Heart right ventricle (tissue), 16 donors: ENCODE data around the gene ZFP28. TPM values are rescaled to one million over a fixed set of nuclear protein-coding genes. Genes with fewer than 3 reads are reported as not detected.

ENCODE experiments used
- ATAC-seq, 8 donors: fragments of 200-7000 bp; cut with Tn5 transposase; one replicate each; pipeline ENCODE4 v1.9.1; 2020; ENCODE audit warnings: mild to moderate bottlenecking in 8 of 8, moderate library complexity in 8 of 8, moderate number of reproducible peaks in 1 of 8
- DNase-seq, 2 donors: peaks; one replicate each; pipeline ENCODE4 v3.0.0-alpha.2; 2020
- H3K27ac ChIP-seq, 10 donors: fragments of 200-600 bp; sonication (generic) in 2 of 10; one replicate each; pipeline versions ENCODE4 v1.5.0 to v1.8.0; 2020 to 2022; ENCODE audit warnings: mild to moderate bottlenecking in 3 of 10
- H3K27me3 ChIP-seq, 7 donors: fragments of 200-600 bp; one replicate each; pipeline ENCODE4 v1.8.0; 2021 to 2022; ENCODE audit warnings: mild to moderate bottlenecking in 2 of 7
- H3K36me3 ChIP-seq, 9 donors: fragments of 200-600 bp; sonication (generic) in 1 of 9; one replicate each; pipeline versions ENCODE4 v1.5.0 to v1.8.0; 2020 to 2022; ENCODE audit warnings: mild to moderate bottlenecking in 2 of 9
- H3K4me1 ChIP-seq, 9 donors: fragments of 200-600 bp; sonication (generic) in 1 of 9; one replicate each; pipeline versions ENCODE4 v1.5.0 to v1.8.0; 2020 to 2022; ENCODE audit warnings: mild to moderate bottlenecking in 4 of 9
- H3K4me3 ChIP-seq, 10 donors: fragments of 200-600 bp; sonication (generic) in 2 of 10; one replicate each; pipeline versions ENCODE4 v1.5.0 to v1.8.0; 2020 to 2022; ENCODE audit warnings: mild to moderate bottlenecking in 7 of 10, moderate library complexity in 2 of 10
- H3K9me3 ChIP-seq, 11 donors: fragments of 200-600 bp in 10 of 11; sonication (generic) in 2 of 11; one replicate each; pipeline versions ENCODE4 v1.5.0 to v1.8.0; 2013 to 2022; ENCODE audit warnings: mild to moderate bottlenecking in 2 of 11, control low read depth in 1 of 11, moderate library complexity in 1 of 11
- WGBS, 2 donors: extraction: QIAGEN DNeasy Blood & Tissue Kit; methylation state at CpG; one replicate each; pipeline ENCODE4 v1.1.7; 2013; ENCODE audit warnings: inconsistent platforms in 1 of 2; 5-methylcytosine and 5-hydroxymethylcytosine counted together
- intact Hi-C, 10 donors: fragments of 100-400 bp; cut with DNase I; formaldehyde crosslinking; loops; one replicate each; pipeline versions ENCODE4 v1.11.1 to v1.14.2; 2022
- polyA plus RNA-seq, 2 donors: library from polyadenylated mRNA; stranded (reverse); fragments of 200-250 nt; gene quantifications; one replicate each; pipeline ENCODE4 v1.2.3, GENCODE V29; 2013
- total RNA-seq, 10 donors: library from RNA; stranded (reverse); fragmentation: NEBNext Ultra II Directional in 3 of 10; extraction: Animal tissue kit (Norgen Biotek cat#: 25700) in 3 of 10; gene quantifications; one replicate each; pipeline versions ENCODE4 v1.2.1 to v1.2.4, GENCODE V29; 2021 to 2023
- TF ChIP-seq, protein P1 (sequence below), 9 donors: fragments of 200-600 bp; sonication (generic) in 2 of 9; IDR thresholded peaks; one replicate each; pipeline versions ENCODE4 v1.5.0 to v1.8.0; 2021 to 2022; ENCODE audit warnings: antibody characterized with exemption in 9 of 9, mild to moderate bottlenecking in 5 of 9, moderate library complexity in 1 of 9
- donor health status: Arrhythmogenic right ventricular cardiomyopathy.
- donor health status: ischemic (EF 13 %, LVEDD 7.1; RV severe dilation, severe dysfunction).
- donor health status: healthy with polysubstance abuse.
- donor health status: DM: no; HTN: yes; CAD: no.
- donor health status: DM: no; HTN: no; CAD: no.
- donor health status: ischemic (EF 25% LVEDD 6.9; RV normal size, moderate dysfunction).
- donor health status: ischemic (EF 25% LVEDD 5.7; RV mildly dilated, moderate dysfunction).
- donor health status: healthy.
- donor health status: DM: yes; HTN: yes; CAD: no.
- donor health status: Ischemic cardiomyopathy.
- donor health status: ischemic (EF 35%, LVEDD 5.7; RV mildly dilated, moderate dysfunction).
- donor health status: nonischemic (EF 11% LVEDD 7.7; RV severe dilation, severe dysfunction).
- donor health status: DM: yes; HTN: yes; CAD: no.
- donor health status: PGD.
- donor health status: ischemic (EF 29% LVEDD 5.4; RV normal size, mild dysfunction).
- donor health status: nonischemic (EF 23%, LVEDD 6.1; RV moderate dilation, normal function).

ZFP28 gene
- total and polyA plus RNA-seq, 12 donors, result 4.1 to 9.1 (median 6.6) TPM

DNA sequence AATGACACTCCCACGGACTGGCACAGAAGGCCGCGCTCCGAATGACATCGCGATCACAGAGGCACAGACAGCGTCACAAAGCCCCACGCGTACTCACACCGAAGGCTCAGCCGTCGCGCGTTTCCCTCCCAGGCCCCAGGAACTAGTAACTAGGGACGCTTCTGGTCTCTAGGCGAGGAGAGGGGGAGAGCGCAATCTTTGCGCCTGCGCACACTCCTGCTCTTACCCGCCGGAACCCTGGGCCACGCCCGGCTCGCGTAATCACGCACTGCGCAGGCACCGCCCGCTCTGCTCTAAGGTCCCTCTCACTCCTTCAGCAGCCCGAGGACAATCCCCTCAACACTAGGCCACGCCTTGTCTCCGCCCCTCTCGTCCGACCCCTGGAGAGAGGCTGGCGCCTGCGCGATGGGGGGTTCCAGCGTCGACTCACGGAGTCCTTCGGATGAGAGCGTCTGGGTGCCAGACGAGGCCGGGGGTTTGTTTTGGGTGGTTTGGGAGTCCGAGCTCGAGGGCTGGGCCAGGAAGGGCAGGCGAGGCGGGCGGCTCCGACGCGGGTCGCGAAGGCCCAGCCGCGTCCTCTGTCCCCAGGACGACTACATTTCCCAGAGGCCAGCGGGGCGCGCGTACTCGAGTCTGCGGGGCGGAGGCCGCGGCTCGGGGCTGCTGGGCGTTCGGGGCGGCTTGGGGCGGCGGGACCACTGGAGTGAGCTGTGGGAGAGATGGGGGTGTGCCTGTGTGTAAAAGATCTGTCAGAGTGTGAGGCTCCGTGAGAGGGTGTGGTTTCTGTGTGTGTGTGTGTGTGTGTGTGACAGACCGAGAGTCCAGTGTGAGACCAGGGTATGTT is 31.1 kb upstream of the ZFP28 start, which contains the start of gene ZNF471:
TSS of gene ZNF471 (plus strand) at position 410 of the 844 bp plus-strand sequence. CDS start 3,717 bp downstream, outside the sequence.
- TF ChIP-seq, protein P1, sequence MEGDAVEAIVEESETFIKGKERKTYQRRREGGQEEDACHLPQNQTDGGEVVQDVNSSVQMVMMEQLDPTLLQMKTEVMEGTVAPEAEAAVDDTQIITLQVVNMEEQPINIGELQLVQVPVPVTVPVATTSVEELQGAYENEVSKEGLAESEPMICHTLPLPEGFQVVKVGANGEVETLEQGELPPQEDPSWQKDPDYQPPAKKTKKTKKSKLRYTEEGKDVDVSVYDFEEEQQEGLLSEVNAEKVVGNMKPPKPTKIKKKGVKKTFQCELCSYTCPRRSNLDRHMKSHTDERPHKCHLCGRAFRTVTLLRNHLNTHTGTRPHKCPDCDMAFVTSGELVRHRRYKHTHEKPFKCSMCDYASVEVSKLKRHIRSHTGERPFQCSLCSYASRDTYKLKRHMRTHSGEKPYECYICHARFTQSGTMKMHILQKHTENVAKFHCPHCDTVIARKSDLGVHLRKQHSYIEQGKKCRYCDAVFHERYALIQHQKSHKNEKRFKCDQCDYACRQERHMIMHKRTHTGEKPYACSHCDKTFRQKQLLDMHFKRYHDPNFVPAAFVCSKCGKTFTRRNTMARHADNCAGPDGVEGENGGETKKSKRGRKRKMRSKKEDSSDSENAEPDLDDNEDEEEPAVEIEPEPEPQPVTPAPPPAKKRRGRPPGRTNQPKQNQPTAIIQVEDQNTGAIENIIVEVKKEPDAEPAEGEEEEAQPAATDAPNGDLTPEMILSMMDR (IDR thresholded peaks at IDR 0.05), result no peak
- H3K4me1 ChIP-seq, result peaks cover 0 to 17% (median 11%) of the 10 kb centered on the region in 9 donors
- intact Hi-C loops, result loop anchor here in 4 of 10 donors (1.0 to 10.0 kb wide), 6 partner anchors 29 to 103 kb away; partner anchors contain the start of genes ZFP28 (in 3 of the 4), ZNF470 (in 1 of the 4) and ZNF583 (in 1 of the 4)
- peak; percentile 99 for DNase-seq
- peaks cover 0 to 15% (median 3%) of the 10 kb centered on the region in 9 donors for H3K36me3 ChIP-seq
- WGBS, 2 donors, result 0 to 1% methylated on average over 74 of the region's 74 CpGs
- peak; percentile 100 for ATAC-seq
- H3K27me3 ChIP-seq, result no peaks in the 10 kb centered on the region
- H3K9me3 ChIP-seq, result peaks cover 0 to 76% (median 6%) of the 10 kb centered on the region in 11 donors
- peak within 1 kb of the TSS; percentile 93 to 99 (median 98) for H3K27ac ChIP-seq
- peak within 1 kb of the TSS; percentile 48 to 85 (median 71) for H3K4me3 ChIP-seq

DNA sequence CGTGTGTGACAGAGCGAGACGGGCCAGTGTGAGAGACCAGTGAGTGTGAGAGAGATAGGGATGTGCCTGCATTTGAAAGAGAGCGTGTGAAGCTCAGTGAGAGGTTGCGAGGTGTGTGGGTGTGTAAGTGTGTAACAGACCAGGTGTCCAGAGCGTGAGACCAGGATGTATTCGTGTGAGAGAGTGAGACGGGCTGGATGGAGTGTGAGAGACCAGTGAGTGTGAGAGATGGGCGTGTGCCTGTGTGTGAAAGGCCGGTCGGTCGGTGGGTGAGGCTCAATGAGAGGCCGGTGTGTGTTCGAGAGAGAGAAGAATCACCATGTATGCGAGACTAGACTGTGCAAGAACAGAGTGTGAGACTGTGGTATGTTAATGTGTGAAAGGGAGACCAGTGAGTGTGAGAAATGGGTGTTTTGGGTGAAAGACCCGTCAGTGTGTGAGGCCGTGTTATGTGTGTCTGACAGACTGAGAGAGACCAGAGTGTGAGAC is 30.4 kb upstream of the ZFP28 start:
- Histone ChIP-seq H3K36me3 (peaks cover 0 to 21% (median 9%) of the 10 kb centered on the region in 9 donors), H3K27ac (peak overlapping the region in 8 of 10 donors; percentile 93 to 99 (median 98)), H3K9me3 (peaks cover 0 to 76% (median 8%) of the 10 kb centered on the region in 11 donors), H3K4me3 (peak overlapping the region; percentile 48 to 85 (median 71)), H3K27me3 (no peaks in the 10 kb centered on the region), H3K4me1 (peaks cover 0 to 17% (median 11%) of the 10 kb centered on the region in 9 donors)
- 5 to 7% methylated on average over 17 of the region's 17 CpGs for WGBS, 2 donors
- DNase-seq (no peak), ATAC-seq (peak in 4 of 8 donors; percentile 5 to 39 (median 18))
- TF ChIP-seq, protein P1 (IDR thresholded peaks at IDR 0.05), result no peak
- intact Hi-C loops, result loop anchor here in 1 of 10 donors (10.0 kb wide), 1 partner anchor 104 kb away; the partner anchor contains the start of gene ZNF583

DNA sequence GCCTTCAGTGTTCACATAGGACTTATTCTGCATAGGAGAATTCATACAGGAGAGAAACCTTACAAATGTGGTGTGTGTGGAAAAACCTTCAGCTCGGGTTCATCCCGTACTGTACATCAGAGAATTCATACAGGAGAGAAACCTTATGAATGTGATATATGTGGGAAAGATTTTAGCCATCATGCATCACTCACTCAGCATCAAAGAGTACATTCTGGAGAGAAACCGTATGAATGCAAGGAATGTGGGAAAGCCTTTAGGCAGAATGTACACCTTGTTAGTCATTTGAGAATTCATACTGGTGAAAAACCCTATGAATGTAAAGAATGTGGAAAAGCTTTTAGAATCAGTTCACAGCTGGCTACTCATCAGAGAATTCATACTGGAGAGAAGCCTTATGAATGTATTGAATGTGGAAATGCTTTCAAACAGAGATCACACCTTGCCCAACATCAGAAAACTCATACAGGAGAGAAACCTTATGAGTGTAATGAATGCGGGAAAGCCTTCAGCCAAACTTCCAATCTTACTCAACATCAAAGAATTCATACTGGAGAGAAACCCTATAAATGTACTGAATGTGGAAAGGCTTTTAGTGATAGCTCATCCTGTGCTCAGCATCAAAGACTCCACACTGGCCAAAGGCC is 13.4 kb upstream of the ZFP28 start:
- intact Hi-C loops, result loop anchor here in 1 of 10 donors (10.0 kb wide), 1 partner anchor 49 kb away; no protein-coding TSS in a partner anchor
- ATAC-seq (no peak), DNase-seq (no peak)
- no peak overlapping the region for H3K4me3 ChIP-seq
- no peaks in the 10 kb centered on the region for H3K4me1 ChIP-seq
- peaks cover 18 to 100% (median 97%) of the 10 kb centered on the region in 11 donors for H3K9me3 ChIP-seq
- no peak overlapping the region for H3K27ac ChIP-seq
- 81 to 97% methylated on average over 4 of the region's 4 CpGs for WGBS, 2 donors
- no peaks in the 10 kb centered on the region for H3K27me3 ChIP-seq
- TF ChIP-seq, protein P1 (IDR thresholded peaks at IDR 0.05), result no peak
- peaks cover 0 to 76% (median 42%) of the 10 kb centered on the region in 9 donors for H3K36me3 ChIP-seq

DNA sequence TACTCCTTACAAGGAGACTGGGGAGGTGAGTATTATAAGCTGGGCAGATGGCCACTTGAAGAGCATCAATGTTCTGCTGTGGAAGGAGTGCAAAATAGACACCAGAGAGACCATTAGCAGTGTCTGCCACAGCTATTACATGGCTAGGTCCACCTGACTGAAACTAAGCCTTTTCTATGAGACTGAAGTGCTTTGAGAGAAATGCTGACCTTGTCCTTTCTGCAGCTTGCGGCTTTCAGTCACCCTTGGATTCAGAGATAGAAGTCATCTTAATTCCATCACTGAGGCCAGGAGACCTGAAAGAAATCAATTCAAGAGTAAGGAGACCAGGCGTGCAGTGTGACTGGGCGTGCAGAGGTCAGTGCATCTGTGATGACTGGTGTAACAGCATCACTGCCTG is 1.3 kb upstream of the ZFP28 start:
- intact Hi-C loops, result loop anchor here in 1 of 10 donors (10.0 kb wide), 1 partner anchor 133 kb away; the partner anchor contains the start of gene ZNF583
- Histone ChIP-seq H3K9me3 (peaks cover 0 to 87% (median 40%) of the 10 kb centered on the region in 11 donors), H3K36me3 (peaks cover 0 to 40% (median 12%) of the 10 kb centered on the region in 9 donors), H3K4me3 (peak overlapping the region in 8 of 10 donors; percentile 69 to 93 (median 78)), H3K27ac (peak overlapping the region in 1 of 10 donors; percentile 94), H3K27me3 (no peaks in the 10 kb centered on the region), H3K4me1 (peaks cover 0 to 22% (median 14%) of the 10 kb centered on the region in 9 donors)
- DNase-seq, result no peak
- TF ChIP-seq, protein P1 (IDR thresholded peaks at IDR 0.05), result no peak
- no peak for ATAC-seq
- 88 to 92% methylated on average over 3 of the region's 3 CpGs for WGBS, 2 donors
